WTC11 (cell line): ENCODE measurements around the gene RAN. TPM values are rescaled to one million over a fixed set of nuclear protein-coding genes. Genes with fewer than 3 reads are reported as not detected.

ENCODE experiments used
- ATAC-seq: fragments of 200-7000 bp; cut with Tn5 transposase; 2 replicates; pipeline ENCODE4 v1.10.0; 2021; ENCODE audit warnings: mild to moderate bottlenecking, moderate library complexity
- CTCF ChIA-PET: fragments of 300-600 bp; sonication (Branson Sonifier 250); formaldehyde crosslinking; loops from one replicate; lab custom pipeline; 2021; ENCODE audit warnings: antibody characterized with exemption; lab: Charles Lee
- POLR2A ChIA-PET: fragments of 350-600 bp; sonication (Branson Sonifier 250); formaldehyde crosslinking; loops from one replicate; lab custom pipeline; 2021; ENCODE audit warnings: antibody characterized with exemption; lab: Charles Lee
- DNase-seq: peaks from one replicate; pipeline ENCODE4 v3.0.0; 2021; ENCODE audit warnings: low spot score
- H3K27ac Mint-ChIP-seq: 2 replicates; pipeline ENCODE4 v1.8.0; 2021; ENCODE audit warnings: mixed read lengths
- H3K27me3 Mint-ChIP-seq: 2 replicates; pipeline ENCODE4 v1.8.0; 2021; ENCODE audit warnings: low read depth, mild to moderate bottlenecking, moderate library complexity, mixed read lengths
- H3K36me3 Mint-ChIP-seq: 2 replicates; pipeline ENCODE4 v1.8.0; 2021; ENCODE audit warnings: mixed read lengths
- H3K4me1 Mint-ChIP-seq: 2 replicates; pipeline ENCODE4 v1.8.0; 2022; ENCODE audit warnings: mixed read lengths
- H3K4me3 Mint-ChIP-seq: 2 replicates; pipeline ENCODE4 v1.8.0; 2021; ENCODE audit warnings: mild to moderate bottlenecking, moderate library complexity, mixed read lengths
- H3K9me3 Mint-ChIP-seq: 2 replicates; pipeline ENCODE4 v1.8.0; 2021; ENCODE audit warnings: mixed read lengths
- AR ChIP-seq: fragments of 250-450 bp; sonication (Bioruptor Pico); IDR thresholded peaks from 2 replicates; pipeline ENCODE4 v1.9.0; 2021; ENCODE audit warnings: mild to moderate bottlenecking
- ATF3 ChIP-seq: sonication (generic); formaldehyde crosslinking; conservative IDR thresholded peaks from 2 replicates; pipeline ENCODE4 v1.8.1; 2022; ENCODE audit warnings: mild to moderate bottlenecking, missing genetic modification reagents
- E2F4 ChIP-seq: sonication (generic); formaldehyde crosslinking; IDR thresholded peaks from 2 replicates; pipeline ENCODE4 v1.8.1; 2022; ENCODE audit warnings: low read depth, mild to moderate bottlenecking, moderate library complexity, missing genetic modification reagents, borderline replicate concordance
- ELF4 ChIP-seq: sonication (generic); formaldehyde crosslinking; IDR thresholded peaks from 2 replicates; pipeline ENCODE4 v1.8.1; 2022; ENCODE audit warnings: low read depth, mild to moderate bottlenecking, moderate library complexity, missing genetic modification reagents
- FOXP1 ChIP-seq: sonication (generic); formaldehyde crosslinking; IDR thresholded peaks from 2 replicates; pipeline ENCODE4 v1.8.0; 2022; ENCODE audit warnings: missing genetic modification reagents, mild to moderate bottlenecking, moderate library complexity, borderline replicate concordance
- GRHL2 ChIP-seq: fragments of 250-450 bp; sonication (Bioruptor Pico); IDR thresholded peaks from 2 replicates; pipeline ENCODE4 v1.8.0; 2022; ENCODE audit warnings: mild to moderate bottlenecking, moderate library complexity; ENCODE audit not compliant: insufficient replicate concordance, severe bottlenecking
- HMGA2 ChIP-seq: fragments of 250-450 bp; sonication (Bioruptor Pico); IDR thresholded peaks from 2 replicates; pipeline ENCODE4 v1.4.0; 2021; ENCODE audit warnings: mild to moderate bottlenecking, moderate library complexity
- IRF1 ChIP-seq: sonication (generic); formaldehyde crosslinking; IDR thresholded peaks from 2 replicates; pipeline ENCODE4 v1.8.0; 2023; ENCODE audit warnings: missing genetic modification reagents
- JAZF1 ChIP-seq: fragments of 250-450 bp; sonication (Bioruptor Pico); IDR thresholded peaks from 2 replicates; pipeline ENCODE4 v1.9.0; 2021; ENCODE audit warnings: moderate library complexity, mild to moderate bottlenecking, inconsistent platforms
- JUN ChIP-seq: sonication (generic); formaldehyde crosslinking; IDR thresholded peaks from 2 replicates; pipeline ENCODE4 v1.8.0; 2023; ENCODE audit warnings: mild to moderate bottlenecking, missing genetic modification reagents
- MYBL2 ChIP-seq: sonication (generic); formaldehyde crosslinking; IDR thresholded peaks from 2 replicates; pipeline ENCODE4 v1.8.1; 2023; ENCODE audit warnings: mild to moderate bottlenecking, moderate library complexity, missing genetic modification reagents
- PREB ChIP-seq: sonication (generic); formaldehyde crosslinking; IDR thresholded peaks from 2 replicates; pipeline ENCODE4 v1.8.1; 2022; ENCODE audit warnings: mild to moderate bottlenecking, missing genetic modification reagents, moderate library complexity, borderline replicate concordance
- SOX15 ChIP-seq: fragments of 250-450 bp; sonication (Bioruptor Pico); IDR thresholded peaks from 2 replicates; pipeline ENCODE4 v1.9.0; 2021; ENCODE audit warnings: mild to moderate bottlenecking
- STAT6 ChIP-seq: sonication (generic); formaldehyde crosslinking; conservative IDR thresholded peaks from 2 replicates; pipeline ENCODE4 v1.8.1; 2023; ENCODE audit warnings: mild to moderate bottlenecking, low read depth, missing genetic modification reagents, moderate library complexity
- TEAD1 ChIP-seq: sonication (generic); formaldehyde crosslinking; IDR thresholded peaks from 2 replicates; pipeline ENCODE4 v1.8.0; 2022; ENCODE audit warnings: mild to moderate bottlenecking, missing genetic modification reagents
- USF2 ChIP-seq: sonication (generic); formaldehyde crosslinking; IDR thresholded peaks from 2 replicates; pipeline ENCODE4 v1.8.1; 2023; ENCODE audit warnings: mild to moderate bottlenecking, missing genetic modification reagents, moderate library complexity
- ZNF219 ChIP-seq: sonication (generic); formaldehyde crosslinking; IDR thresholded peaks from 2 replicates; pipeline ENCODE4 v1.8.0; 2023; ENCODE audit warnings: missing genetic modification reagents, mild to moderate bottlenecking, borderline replicate concordance
- ZNF232 ChIP-seq: sonication (generic); formaldehyde crosslinking; IDR thresholded peaks from 2 replicates; pipeline ENCODE4 v1.8.0; 2022; ENCODE audit warnings: mild to moderate bottlenecking, missing genetic modification reagents
- ZNF416 ChIP-seq: fragments of 250-450 bp; sonication (Bioruptor Pico); IDR thresholded peaks from 2 replicates; pipeline ENCODE4 v1.9.0; 2021; ENCODE audit warnings: mild to moderate bottlenecking, inconsistent platforms
- ZNF425 ChIP-seq: fragments of 250-450 bp; sonication (Bioruptor Pico); conservative IDR thresholded peaks from 2 replicates; pipeline ENCODE4 v1.9.0; 2021; ENCODE audit warnings: mild to moderate bottlenecking
- total RNA-seq: library from RNA; stranded (reverse); gene quantifications from 3 replicates; pipeline ENCODE4 v1.2.3, GENCODE V29; 2021

The RAN gene
- total RNA-seq, 1 experiment from 2014 or later, result 1,745 TPM

GRCh38 chr12:130856088-130856487, 15.8 kb upstream of the RAN start:
- Mint-ChIP-seq H3K9me3 (peaks cover 11% of the 10 kb centered on the region), H3K4me3 (no peak overlapping the region), H3K4me1 (peaks cover 31% of the 10 kb centered on the region), H3K36me3 (peaks cover 13% of the 10 kb centered on the region), H3K27ac (no peak overlapping the region), H3K27me3 (no peaks in the 10 kb centered on the region)
- CTCF ChIA-PET, result no interaction called here
- POLR2A ChIA-PET, result no interaction called here
- no peak for TF ChIP-seq JAZF1 (CRISPR knock-in tag)
- TF ChIP-seq HMGA2 (CRISPR knock-in tag), result no peak
- TF ChIP-seq MYBL2 (CRISPR knock-in tag), result no peak
- no peak for TF ChIP-seq GRHL2 (CRISPR knock-in tag)
- no peak for TF ChIP-seq JUN (CRISPR knock-in tag)
- TF ChIP-seq AR (CRISPR knock-in tag), result no peak
- ATAC-seq (no peak), DNase-seq (no peak)

GRCh38 chr12:130858084-130858483, 13.8 kb upstream of the RAN start:
- ChIA-PET POLR2A (no interaction called here), CTCF (interaction anchor here (0.6 to 1.0 kb wide), 6 partner anchors 20 to 381 kb away, joined by 3 to 4 read pairs (median 3); no protein-coding TSS in a partner anchor)
- Mint-ChIP-seq H3K4me1 (peaks cover 27% of the 10 kb centered on the region), H3K9me3 (peaks cover 16% of the 10 kb centered on the region), H3K36me3 (peaks cover 21% of the 10 kb centered on the region), H3K27me3 (no peaks in the 10 kb centered on the region), H3K27ac (no peak overlapping the region), H3K4me3 (no peak overlapping the region)
- no peak for TF ChIP-seq STAT6 (CRISPR knock-in tag)
- TF ChIP-seq ATF3 (CRISPR knock-in tag), result no peak
- TF ChIP-seq ZNF232 (CRISPR knock-in tag), result no peak
- no peak for TF ChIP-seq ELF4 (CRISPR knock-in tag)
- TF ChIP-seq IRF1 (CRISPR knock-in tag), result no peak
- TF ChIP-seq TEAD1 (CRISPR knock-in tag), result no peak
- TF ChIP-seq USF2 (CRISPR knock-in tag), result no peak
- no peak for TF ChIP-seq FOXP1
- TF ChIP-seq HMGA2 (CRISPR knock-in tag), result no peak
- TF ChIP-seq GRHL2 (CRISPR knock-in tag), result no peak
- no peak for TF ChIP-seq ZNF219 (CRISPR knock-in tag)
- no peak for TF ChIP-seq ZNF416 (CRISPR knock-in tag)
- TF ChIP-seq SOX15 (CRISPR knock-in tag), result no peak
- no peak for TF ChIP-seq E2F4 (CRISPR knock-in tag)
- TF ChIP-seq PREB (CRISPR knock-in tag), result no peak
- TF ChIP-seq ZNF425 (CRISPR knock-in tag), result no peak
- ATAC-seq, result no peak
- no peak for DNase-seq
